ENCODE measurements around the gene CRY1. TPM values are rescaled to one million over a fixed set of nuclear protein-coding genes. Genes with fewer than 3 reads are reported as not detected.

Gene CRY1
- total and polyA plus RNA-seq, 2 of the 4 experiments (the other 2 are of a cell fraction), result 5.9 to 9.9 TPM

DNA sequence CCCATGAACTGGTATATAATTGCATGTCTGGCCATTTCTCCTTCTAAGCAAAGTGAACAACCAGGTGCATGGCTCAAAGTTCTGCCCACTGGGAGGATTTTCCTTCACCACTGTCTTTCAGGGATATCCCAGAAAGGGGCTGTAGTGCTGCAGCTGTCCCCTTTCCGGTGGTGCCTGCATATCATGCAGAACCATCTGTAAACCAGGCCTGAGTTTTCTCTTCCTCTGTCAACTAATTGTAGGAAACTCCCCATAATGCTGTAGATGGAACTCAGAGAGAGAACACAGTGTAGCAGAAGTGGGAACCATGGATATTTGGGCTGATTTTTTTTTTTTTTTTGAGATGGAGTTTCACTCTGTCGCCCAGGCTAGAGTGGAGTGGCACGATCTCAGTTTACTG, 45.6 kb upstream of the CRY1 start:
- Histone ChIP-seq H3K4ac (ENCODE audit: low read depth, low read length) (no peak overlapping the region), H2AFZ (replicated peaks; ENCODE audit: low read length, poor library complexity) (no peak overlapping the region), H4K5ac (ENCODE audit: low read depth, low read length) (no peak overlapping the region), H2BK5ac (ENCODE audit: low read depth, low read length, poor library complexity, severe bottlenecking) (no peak overlapping the region), H3K9ac (ENCODE audit: low read depth, low read length) (no peak overlapping the region), H2AK9ac (replicated peaks; ENCODE audit: low read depth, low read length, poor library complexity) (no peak overlapping the region), H4K20me1 (ENCODE audit: insufficient read depth, low read length) (no peaks in the 10 kb centered on the region), H2BK15ac (ENCODE audit: low read depth, low read length) (no peak overlapping the region), H3K36me3 (ENCODE audit: control insufficient read depth, insufficient read depth, low read length) (no peaks in the 10 kb centered on the region), H2AK5ac (ENCODE audit: low read depth, low read length) (no peak overlapping the region), H3K4me3 (ENCODE audit: insufficient read depth, low read depth, low read length) (no peak overlapping the region), H3K23ac (ENCODE audit: low read depth, low read length) (no peak overlapping the region), H3K4me2 (ENCODE audit: low read depth, low read length) (no peak overlapping the region), H2BK20ac (ENCODE audit: low read depth, low read length) (no peak overlapping the region), H3K4me1 (ENCODE audit: control insufficient read depth, insufficient read depth, low read length) (no peaks in the 10 kb centered on the region), H3K79me1 (ENCODE audit: low read depth in 1 of 2, low read length in 2 of 2) (no peaks in the 10 kb centered on the region), H3K14ac (replicated peaks; ENCODE audit: low read depth, low read length) (no peak overlapping the region), H3K27ac (ENCODE audit: insufficient read depth, low read length) (no peak overlapping the region), H4K91ac (ENCODE audit: insufficient read depth, low read depth, low read length) (no peak overlapping the region), H3K56ac (ENCODE audit: extremely low read depth, insufficient read depth, low read length) (no peak overlapping the region), H3K9me1 (ENCODE audit: insufficient read depth, low read length) (no peaks in the 10 kb centered on the region), H3K18ac (ENCODE audit: low read depth, low read length) (no peak overlapping the region), H3K9me3 (ENCODE audit: control insufficient read depth, insufficient read depth, low read length) (no peaks in the 10 kb centered on the region), H3K27me3 (ENCODE audit: control insufficient read depth, insufficient read depth, low read length) (no peaks in the 10 kb centered on the region; the same call in 1 of the 2 replicates), H2BK120ac (ENCODE audit: low read depth, low read length) (no peak overlapping the region), H4K8ac (ENCODE audit: low read depth in 2 of 2, low read length in 2 of 2) (no peak overlapping the region)
- in situ Hi-C loops (cut with MboI; ENCODE audit: low sequenced_read_pairs) (loop anchor here (5.0 to 25.0 kb wide), 3 partner anchors 176 to 748 kb away; a partner anchor contains a TSS), dilution Hi-C loops (cut with HindIII; ENCODE audit: low sequenced_read_pairs, unreplicated experiment) (no loop called here), intact Hi-C loops (cut with micrococcal nuclease) (no loop called here)
- ChIA-PET POLR2A (ENCODE audit: unreplicated experiment) (no interaction called here), CTCF (interaction anchor here (0.5 kb wide), 1 partner anchor 34 kb away, joined by 3 read pairs; no protein-coding TSS in a partner anchor)
- no peak for DNase-seq
- ATAC-seq (ENCODE audit: low read depth), result no peak
- no TSS peak for BruUV-seq (replicated peaks)
- no CpG with 5 or more reads among the region's 3 CpGs for WGBS, 2 experiments (ENCODE audit: extremely low coverage in 2 of 2, insufficient read length in 1 of 2)
- TF ChIP-seq, protein P1, sequence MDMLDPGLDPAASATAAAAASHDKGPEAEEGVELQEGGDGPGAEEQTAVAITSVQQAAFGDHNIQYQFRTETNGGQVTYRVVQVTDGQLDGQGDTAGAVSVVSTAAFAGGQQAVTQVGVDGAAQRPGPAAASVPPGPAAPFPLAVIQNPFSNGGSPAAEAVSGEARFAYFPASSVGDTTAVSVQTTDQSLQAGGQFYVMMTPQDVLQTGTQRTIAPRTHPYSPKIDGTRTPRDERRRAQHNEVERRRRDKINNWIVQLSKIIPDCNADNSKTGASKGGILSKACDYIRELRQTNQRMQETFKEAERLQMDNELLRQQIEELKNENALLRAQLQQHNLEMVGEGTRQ (IDR thresholded peaks at IDR 0.05; ENCODE audit: low read depth, low read length), result no peak
- TF ChIP-seq FOS (IDR thresholded peaks at IDR 0.05; ENCODE audit: low read depth, low read length), result no peak

All from IMR-90 (cell line).